Activated naive CD4-positive, alpha-beta T cell treated with anti-CD3 and anti-CD28 coated beads for 36 hours (primary cell): ENCODE measurements around the gene HIPK2. TPM values are rescaled to one million over a fixed set of nuclear protein-coding genes. Genes with fewer than 3 reads are reported as not detected.

Experiments used
- CTCF ChIA-PET: fragments of 350-600 bp; sonication (Branson Sonifier 250); formaldehyde crosslinking; loops from one replicate; lab custom pipeline; 2021; ENCODE audit warnings: antibody characterized with exemption; lab: Charles Lee
- DNase-seq: peaks from one replicate; pipeline ENCODE4 v3.0.0-alpha.2; 2020
- H3K27ac Mint-ChIP-seq: one replicate; pipeline ENCODE4 v1.8.0; 2021; ENCODE audit warnings: mild to moderate bottlenecking, mixed read lengths
- H3K27me3 Mint-ChIP-seq: one replicate; pipeline ENCODE4 v1.8.0; 2021; ENCODE audit warnings: low read depth, mixed read lengths
- H3K36me3 Mint-ChIP-seq: one replicate; pipeline ENCODE4 v1.8.0; 2021; ENCODE audit warnings: low read depth, mixed read lengths
- H3K4me1 Mint-ChIP-seq: one replicate; pipeline ENCODE4 v1.8.0; 2021; ENCODE audit warnings: low read depth, mixed read lengths
- H3K4me3 Mint-ChIP-seq: one replicate; pipeline ENCODE4 v1.8.0; 2021; ENCODE audit warnings: mild to moderate bottlenecking, moderate library complexity, mixed read lengths
- H3K9me3 Mint-ChIP-seq: one replicate; pipeline ENCODE4 v1.8.0; 2021; ENCODE audit warnings: mixed read lengths
- intact Hi-C: fragments of 100-400 bp; cut with micrococcal nuclease; formaldehyde crosslinking; loops from one replicate; pipeline ENCODE4 v1.15.1; 2023
- total RNA-seq, 2 experiments: library from RNA; stranded (reverse); gene quantifications; one replicate each; pipeline ENCODE4 v1.2.3, GENCODE V29; 2021

HIPK2 gene
- total RNA-seq, 2 experiments from 2014 or later: 16.8 to 17.3 TPM

DNA sequence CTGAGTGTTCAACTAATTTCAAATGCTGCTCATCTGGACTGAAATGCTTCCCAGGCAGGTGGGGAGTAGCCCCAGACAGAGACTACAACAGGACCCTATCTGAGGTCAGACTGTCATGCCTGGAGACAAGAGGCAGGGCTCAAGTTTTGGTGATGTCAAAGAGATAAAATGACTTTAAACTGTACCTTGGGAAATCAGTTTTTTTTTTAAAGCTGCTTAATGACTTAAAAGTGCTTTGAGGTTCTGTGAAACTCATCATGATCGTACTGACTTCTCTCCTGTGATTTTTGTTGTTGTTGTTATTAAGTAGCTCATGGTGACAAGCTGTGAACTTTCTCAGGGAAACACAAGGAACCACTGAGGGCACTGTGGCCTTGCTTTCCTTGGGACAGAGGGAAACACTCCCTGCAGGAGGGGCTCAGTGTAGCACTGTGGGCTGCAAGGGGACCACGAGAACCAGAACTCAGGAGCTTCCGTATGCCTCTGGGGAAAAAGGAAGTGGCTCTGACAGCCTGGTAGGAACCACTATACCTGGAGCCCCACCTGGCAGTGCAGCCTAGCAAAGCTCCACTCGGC, 9.5 kb downstream of the HIPK2 start:
- CTCF ChIA-PET: interaction anchor here (0.6 to 1.3 kb wide), 6 partner anchors 42 to 445 kb away, joined by 3 to 9 read pairs (median 3); no protein-coding TSS in a partner anchor
- H3K4me1 Mint-ChIP-seq: peaks cover 77% of the 10 kb centered on the region
- peak overlapping the region; percentile 73 for H3K27ac Mint-ChIP-seq
- peak; percentile 17 for DNase-seq
- no peak overlapping the region for H3K4me3 Mint-ChIP-seq
- intact Hi-C loops: no loop called here
- H3K27me3 Mint-ChIP-seq: no peaks in the 10 kb centered on the region
- H3K9me3 Mint-ChIP-seq: no peaks in the 10 kb centered on the region
- no peaks in the 10 kb centered on the region for H3K36me3 Mint-ChIP-seq

DNA sequence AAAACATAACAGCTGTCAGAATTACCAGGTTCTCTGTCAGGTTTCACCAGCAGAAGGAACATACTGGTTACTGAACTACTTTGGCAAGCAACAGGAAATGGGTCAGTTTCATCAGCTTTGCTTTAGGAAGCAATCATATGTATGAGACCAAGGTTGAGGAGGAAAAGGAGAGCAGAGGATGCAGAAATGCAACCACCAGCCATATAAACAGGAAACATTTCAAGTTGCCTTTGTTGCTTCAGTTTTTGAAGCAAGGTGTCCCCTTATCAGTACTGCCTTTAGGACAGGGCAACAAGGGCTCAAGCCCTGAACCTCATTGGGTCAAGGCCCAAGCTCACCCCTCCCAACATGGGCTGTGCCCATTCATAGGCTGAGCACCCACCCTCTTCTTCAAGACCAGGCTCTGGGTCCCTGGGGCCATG, 10.2 kb downstream of the HIPK2 start:
- CTCF ChIA-PET: interaction anchor here (0.7 kb wide), 1 partner anchor 32 kb away, joined by 3 read pairs; no protein-coding TSS in a partner anchor
- Mint-ChIP-seq H3K36me3 (peaks cover 1% of the 10 kb centered on the region), H3K27me3 (no peaks in the 10 kb centered on the region), H3K4me1 (peaks cover 76% of the 10 kb centered on the region), H3K4me3 (no peak overlapping the region), H3K27ac (peak overlapping the region; percentile 73), H3K9me3 (no peaks in the 10 kb centered on the region)
- peak; percentile 38 for DNase-seq
- intact Hi-C loops: loop anchor here (1.0 to 2.0 kb wide), 5 partner anchors 30 to 121 kb away; no protein-coding TSS in a partner anchor

DNA sequence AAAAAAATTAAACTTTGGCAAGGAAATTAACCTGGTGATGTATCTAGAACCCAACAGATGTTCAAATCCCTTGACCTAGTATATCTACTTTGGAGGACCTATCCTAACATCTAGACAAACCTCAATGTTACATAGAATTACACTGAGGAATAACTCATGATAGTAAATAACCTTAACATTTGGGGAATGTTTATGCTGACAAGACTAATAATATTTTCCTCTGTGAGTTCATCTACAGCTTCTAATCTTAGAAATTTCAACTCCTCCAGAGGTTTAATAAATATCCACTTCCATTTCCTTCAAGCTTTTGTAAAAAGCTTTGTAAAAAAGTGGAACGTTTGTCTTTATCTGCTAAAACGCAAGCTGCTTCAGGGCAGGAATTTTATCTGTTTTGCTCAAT, 12.7 kb downstream of the HIPK2 start:
- Mint-ChIP-seq H3K9me3 (no peaks in the 10 kb centered on the region), H3K36me3 (peaks cover 3% of the 10 kb centered on the region), H3K27ac (no peak overlapping the region), H3K4me3 (no peak overlapping the region), H3K4me1 (peaks cover 71% of the 10 kb centered on the region), H3K27me3 (no peaks in the 10 kb centered on the region)
- DNase-seq: no peak
- CTCF ChIA-PET: interaction anchor here (0.7 kb wide), 1 partner anchor 118 kb away, joined by 3 read pairs; no protein-coding TSS in a partner anchor
- intact Hi-C loops: no loop called here

DNA sequence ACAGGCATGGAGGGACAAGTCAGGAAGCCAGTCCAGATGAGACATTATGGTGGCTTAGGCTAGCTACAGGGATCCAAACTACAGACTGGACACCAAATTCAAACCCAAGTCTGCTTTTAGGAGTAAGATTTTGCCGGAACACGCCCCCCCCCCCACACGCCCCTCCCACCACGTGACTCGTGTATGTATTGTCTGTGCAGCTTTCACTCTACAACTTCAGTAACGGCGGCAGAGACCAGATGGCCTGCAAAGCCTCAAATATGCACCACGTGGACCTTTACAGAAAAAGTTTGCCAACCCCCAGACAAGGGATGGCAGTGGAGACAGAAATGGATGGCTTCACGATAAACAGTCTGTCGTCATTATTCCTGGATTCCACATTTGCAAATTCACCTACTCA, 14.5 kb downstream of the HIPK2 start:
- Mint-ChIP-seq H3K9me3 (no peaks in the 10 kb centered on the region), H3K27ac (no peak overlapping the region), H3K4me1 (peaks cover 67% of the 10 kb centered on the region), H3K36me3 (peaks cover 3% of the 10 kb centered on the region), H3K27me3 (no peaks in the 10 kb centered on the region), H3K4me3 (no peak overlapping the region)
- CTCF ChIA-PET: interaction anchor here (1.1 kb wide), 1 partner anchor 22 kb away, joined by 3 read pairs; no protein-coding TSS in a partner anchor
- intact Hi-C loops: no loop called here
- DNase-seq: no peak

DNA sequence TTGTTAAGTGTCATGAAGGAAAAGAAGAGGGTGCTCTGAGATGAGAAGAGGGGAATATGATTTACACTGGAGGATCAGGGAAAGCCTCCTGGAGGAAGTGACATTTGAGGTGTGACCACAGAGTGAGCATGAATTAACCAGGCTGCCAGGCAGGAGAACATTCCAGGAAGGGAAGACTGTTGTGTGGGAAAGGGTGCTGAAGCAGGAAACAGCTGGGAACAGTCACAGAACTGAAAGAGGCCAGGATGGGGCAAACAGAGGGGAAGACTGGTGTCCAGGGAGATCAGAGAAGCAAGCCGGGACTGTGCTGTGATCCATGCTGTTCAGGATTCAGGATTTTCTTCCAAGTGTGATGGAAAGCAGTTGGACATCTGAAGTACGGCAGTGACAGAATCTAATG, 14.9 kb downstream of the HIPK2 start:
- Mint-ChIP-seq H3K4me1 (peaks cover 64% of the 10 kb centered on the region), H3K27me3 (no peaks in the 10 kb centered on the region), H3K27ac (no peak overlapping the region), H3K36me3 (peaks cover 3% of the 10 kb centered on the region), H3K9me3 (no peaks in the 10 kb centered on the region), H3K4me3 (no peak overlapping the region)
- intact Hi-C loops: no loop called here
- CTCF ChIA-PET: interaction anchor here (1.1 kb wide), 1 partner anchor 22 kb away, joined by 3 read pairs; no protein-coding TSS in a partner anchor
- no peak for DNase-seq

DNA sequence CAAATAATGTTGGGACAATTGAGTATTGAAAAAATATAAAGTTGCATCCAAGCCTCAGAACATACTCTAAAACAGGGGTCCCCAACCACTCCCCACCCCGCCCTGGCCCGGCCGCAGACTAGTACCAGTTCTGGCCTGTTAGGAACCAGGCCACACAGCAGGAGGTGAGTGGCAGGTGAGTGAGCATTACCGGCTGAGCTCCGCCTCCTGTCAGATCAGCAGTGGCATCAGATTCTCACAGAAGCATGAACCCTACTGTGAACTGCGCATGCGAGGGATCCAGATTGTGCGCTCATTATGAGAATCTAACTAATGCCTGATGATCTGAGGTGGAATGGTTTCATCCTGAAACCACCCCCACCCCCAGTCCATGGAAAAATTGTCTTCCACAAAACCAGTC, 19.4 kb downstream of the HIPK2 start:
- Mint-ChIP-seq H3K4me1 (peaks cover 70% of the 10 kb centered on the region), H3K9me3 (no peaks in the 10 kb centered on the region), H3K27me3 (no peaks in the 10 kb centered on the region), H3K4me3 (no peak overlapping the region), H3K36me3 (peaks cover 4% of the 10 kb centered on the region), H3K27ac (no peak overlapping the region)
- DNase-seq: no peak
- CTCF ChIA-PET: no interaction called here
- intact Hi-C loops: no loop called here

DNA sequence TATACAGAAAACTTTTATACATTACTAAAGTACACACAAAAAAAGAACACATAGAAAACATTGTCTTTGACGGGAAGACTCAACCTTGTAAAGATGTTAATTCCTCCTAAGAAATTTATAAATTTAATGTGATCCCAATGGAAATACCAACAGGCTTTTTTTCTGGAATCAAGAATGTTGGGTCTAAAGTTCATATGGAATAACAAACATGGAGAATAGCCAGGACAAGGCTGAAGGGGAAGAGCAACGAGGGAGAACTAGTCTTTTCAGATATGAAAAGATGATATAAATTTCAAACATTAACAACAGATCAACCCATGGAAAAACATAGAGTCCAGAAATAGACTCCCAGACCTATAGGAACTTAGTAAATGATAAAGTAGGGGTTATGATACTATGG, 19.8 kb downstream of the HIPK2 start:
- Mint-ChIP-seq H3K4me1 (peaks cover 71% of the 10 kb centered on the region), H3K27ac (no peak overlapping the region), H3K36me3 (peaks cover 4% of the 10 kb centered on the region), H3K9me3 (no peaks in the 10 kb centered on the region), H3K27me3 (no peaks in the 10 kb centered on the region), H3K4me3 (no peak overlapping the region)
- intact Hi-C loops: no loop called here
- CTCF ChIA-PET: no interaction called here
- no peak for DNase-seq

DNA sequence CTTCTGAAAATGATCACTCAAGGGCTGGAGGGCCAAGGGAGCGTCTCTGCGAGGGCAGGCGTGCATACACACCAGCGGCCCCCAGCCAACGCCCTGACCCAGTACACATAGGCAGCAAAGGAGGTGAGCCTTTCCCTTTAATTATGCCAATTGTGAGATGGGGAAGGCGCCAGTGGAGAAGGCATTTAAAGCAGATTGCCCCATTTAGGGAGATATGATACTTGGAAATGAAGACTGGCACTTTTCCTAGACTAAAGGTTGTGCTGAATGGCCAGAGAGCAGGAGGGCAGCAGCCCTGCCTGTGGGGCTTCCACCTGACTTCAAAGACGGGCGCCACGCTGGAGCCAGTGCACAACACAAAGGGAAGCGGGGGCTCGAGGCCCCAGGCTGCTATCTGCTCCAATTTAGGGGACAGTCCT, 24.1 kb downstream of the HIPK2 start:
- H3K27me3 Mint-ChIP-seq: no peaks in the 10 kb centered on the region
- H3K27ac Mint-ChIP-seq: no peak overlapping the region
- intact Hi-C loops: no loop called here
- peaks cover 64% of the 10 kb centered on the region for H3K4me1 Mint-ChIP-seq
- H3K4me3 Mint-ChIP-seq: no peak overlapping the region
- H3K36me3 Mint-ChIP-seq: peaks cover 1% of the 10 kb centered on the region
- CTCF ChIA-PET: interaction anchor here (0.9 to 2.3 kb wide), 4 partner anchors 17 to 108 kb away, joined by 3 to 8 read pairs (median 5); no protein-coding TSS in a partner anchor
- H3K9me3 Mint-ChIP-seq: no peaks in the 10 kb centered on the region
- no peak for DNase-seq

DNA sequence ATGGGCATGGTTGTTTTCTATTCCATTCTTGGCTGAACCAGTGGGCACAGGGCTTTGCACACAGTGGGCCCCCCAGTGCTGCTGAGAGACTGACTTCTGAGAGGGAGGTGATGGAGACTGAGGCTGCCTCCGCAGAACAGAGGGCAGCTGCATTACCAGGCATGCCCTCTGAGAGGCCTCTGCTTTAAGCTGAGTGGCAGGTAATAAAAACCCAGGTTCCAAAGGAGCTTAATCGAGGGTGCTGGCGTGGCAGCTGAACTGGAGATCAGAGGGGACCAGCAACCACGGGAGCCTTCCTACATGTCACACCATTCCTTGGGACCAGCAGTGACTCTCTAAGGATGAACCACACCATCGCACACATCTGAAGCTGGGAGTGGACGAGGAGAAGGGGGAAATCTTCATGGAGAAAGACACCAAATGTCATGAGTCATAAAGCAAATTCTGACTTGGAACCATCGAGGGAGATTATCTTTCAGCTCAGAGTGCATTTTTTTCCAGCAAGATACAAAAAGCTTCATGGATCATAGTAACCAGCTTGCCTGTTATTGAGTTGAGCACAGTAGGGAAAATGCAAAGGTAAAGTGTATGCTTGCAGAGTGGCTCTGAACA, 24.6 kb downstream of the HIPK2 start:
- intact Hi-C loops: no loop called here
- H3K27ac Mint-ChIP-seq: no peak overlapping the region
- peaks cover 1% of the 10 kb centered on the region for H3K36me3 Mint-ChIP-seq
- H3K4me3 Mint-ChIP-seq: no peak overlapping the region
- CTCF ChIA-PET: interaction anchor here (0.9 to 1.2 kb wide), 3 partner anchors 16 to 108 kb away, joined by 3 to 6 read pairs (median 4); no protein-coding TSS in a partner anchor
- H3K4me1 Mint-ChIP-seq: peaks cover 59% of the 10 kb centered on the region
- no peak for DNase-seq
- H3K27me3 Mint-ChIP-seq: no peaks in the 10 kb centered on the region
- H3K9me3 Mint-ChIP-seq: no peaks in the 10 kb centered on the region

DNA sequence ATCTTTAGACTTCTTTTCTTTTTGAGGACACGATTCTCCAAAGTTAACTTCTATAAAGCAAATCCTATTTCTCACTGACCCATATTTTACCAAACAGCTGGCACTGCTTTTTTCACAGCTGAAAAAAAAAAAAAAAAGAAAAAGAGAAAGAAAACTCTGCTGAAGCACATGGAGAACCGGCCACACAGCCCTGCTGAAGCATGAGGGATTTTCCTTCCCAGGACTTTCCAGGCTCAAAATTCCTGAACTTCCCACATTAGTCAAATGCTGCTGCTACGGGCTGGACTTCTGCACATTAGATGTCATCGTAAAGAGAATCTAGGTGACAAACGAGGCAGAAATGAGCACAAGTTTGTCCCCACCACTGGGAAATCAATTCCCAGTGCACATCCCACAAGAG, 25.2 kb downstream of the HIPK2 start:
- DNase-seq: no peak
- CTCF ChIA-PET: interaction anchor here (0.6 to 1.2 kb wide), 4 partner anchors 106 to 524 kb away, joined by 3 to 6 read pairs (median 4); no protein-coding TSS in a partner anchor
- intact Hi-C loops: no loop called here
- no peak overlapping the region for H3K27ac Mint-ChIP-seq
- H3K4me3 Mint-ChIP-seq: no peak overlapping the region
- peaks cover 59% of the 10 kb centered on the region for H3K4me1 Mint-ChIP-seq
- peaks cover 1% of the 10 kb centered on the region for H3K36me3 Mint-ChIP-seq
- H3K27me3 Mint-ChIP-seq: no peaks in the 10 kb centered on the region
- H3K9me3 Mint-ChIP-seq: no peaks in the 10 kb centered on the region

DNA sequence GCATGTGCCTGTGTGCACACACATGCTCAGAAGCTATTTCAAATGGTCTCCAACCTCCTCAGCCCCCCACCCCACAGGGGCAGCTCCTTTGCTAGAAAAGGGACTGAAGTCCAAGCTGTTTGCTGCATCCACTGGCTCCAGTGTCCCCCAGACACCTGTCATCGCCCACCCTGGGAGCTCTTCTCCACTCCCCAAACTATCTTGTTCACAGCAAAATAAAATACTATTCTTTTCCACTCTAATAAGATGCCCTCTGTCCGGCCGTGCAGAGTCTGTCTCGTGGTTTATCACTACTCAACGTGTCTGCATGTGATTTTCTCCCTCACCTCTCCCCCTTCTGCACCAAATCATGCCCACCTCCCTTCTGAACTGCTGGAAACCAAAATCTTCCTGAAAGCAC, 25.6 kb downstream of the HIPK2 start:
- CTCF ChIA-PET: interaction anchor here (0.6 to 1.1 kb wide), 2 partner anchors 106 to 524 kb away, joined by 3 read pairs; no protein-coding TSS in a partner anchor
- H3K4me3 Mint-ChIP-seq: no peak overlapping the region
- peaks cover 1% of the 10 kb centered on the region for H3K36me3 Mint-ChIP-seq
- H3K9me3 Mint-ChIP-seq: no peaks in the 10 kb centered on the region
- no peaks in the 10 kb centered on the region for H3K27me3 Mint-ChIP-seq
- H3K4me1 Mint-ChIP-seq: peaks cover 55% of the 10 kb centered on the region
- H3K27ac Mint-ChIP-seq: no peak overlapping the region
- no peak for DNase-seq
- intact Hi-C loops: no loop called here

DNA sequence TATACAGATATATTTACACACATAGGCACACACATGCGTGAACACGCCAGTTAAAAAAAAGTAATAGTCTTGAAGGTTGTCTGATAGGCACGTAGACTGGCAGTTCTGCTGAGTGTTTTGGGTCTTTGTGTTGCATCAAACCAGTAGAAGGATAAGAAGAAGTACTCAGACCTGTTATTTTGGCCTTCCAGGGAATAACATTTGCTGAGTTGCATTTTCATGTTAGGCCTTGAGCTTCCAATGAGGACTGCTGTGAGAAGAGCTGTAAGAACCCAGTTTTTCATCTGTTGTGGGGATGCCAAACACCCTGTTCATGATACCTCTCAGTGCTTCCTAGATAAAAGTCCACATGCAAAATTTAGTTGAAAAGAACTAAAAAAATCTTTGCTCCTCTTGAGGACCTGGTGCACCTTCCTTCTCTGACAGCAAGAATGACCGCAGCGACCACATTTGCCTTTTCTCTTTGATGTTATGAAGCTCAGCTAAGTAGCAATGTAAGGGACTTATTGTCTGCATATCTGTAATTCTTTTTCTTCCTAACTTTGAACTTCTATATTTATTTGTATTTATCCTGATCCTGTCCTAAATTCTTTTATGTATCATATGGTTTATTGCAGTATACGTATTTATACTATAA, 27.2 kb downstream of the HIPK2 start:
- intact Hi-C loops: no loop called here
- Mint-ChIP-seq H3K4me3 (no peak overlapping the region), H3K4me1 (peaks cover 47% of the 10 kb centered on the region), H3K27me3 (no peaks in the 10 kb centered on the region), H3K27ac (no peak overlapping the region), H3K36me3 (peaks cover 1% of the 10 kb centered on the region), H3K9me3 (no peaks in the 10 kb centered on the region)
- CTCF ChIA-PET: no interaction called here
- peak; percentile 35 for DNase-seq
